ENCODE data around the gene CRYL1. TPM values are rescaled to one million over a fixed set of nuclear protein-coding genes. Genes with fewer than 3 reads are reported as not detected.

Gene CRYL1
- total RNA-seq, 1 experiment from 2014 or later = 3.7 TPM

DNA sequence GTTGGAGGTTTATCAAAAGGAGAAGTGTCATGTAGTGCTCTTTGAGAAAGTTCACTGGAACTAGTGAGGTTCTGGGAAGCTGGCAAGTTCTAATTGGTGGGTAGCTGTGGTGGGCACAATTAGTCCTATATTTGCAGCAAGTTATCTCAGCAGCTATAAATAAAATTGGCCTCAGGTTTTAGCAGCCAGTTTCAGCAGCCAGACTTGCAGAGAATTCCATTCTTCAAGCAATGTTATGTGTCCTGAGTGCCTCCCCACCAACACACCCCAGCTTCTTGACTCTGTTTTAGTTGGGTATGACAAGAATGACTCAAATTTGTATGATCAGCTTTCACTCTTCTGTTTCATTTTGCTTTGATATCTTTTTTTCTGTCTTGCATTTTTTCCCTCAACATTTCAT, 46.0 kb upstream of the CRYL1 start:
- no peak overlapping the region for H3K9ac ChIP-seq (ENCODE audit: extremely low read depth, insufficient read length, low read length)
- no peak overlapping the region for H2AK5ac ChIP-seq (ENCODE audit: insufficient read length, low read length)
- no peak overlapping the region for H2BK120ac ChIP-seq (ENCODE audit: low read depth, low read length, poor library complexity, severe bottlenecking)
- no peaks in the 10 kb centered on the region for H3K4me1 ChIP-seq (ENCODE audit: insufficient read depth, low read length)
- DNase-seq = no peak
- H3K9me3 Mint-ChIP-seq = peaks cover 0 to 5% of the 10 kb centered on the region in 2 experiments; a peak in 2 of 5 replicates
- peaks cover 3 to 15% (median 5%) of the 10 kb centered on the region in 3 experiments; a peak in 6 of 7 replicates for H3K36me3 Mint-ChIP-seq (ENCODE audit: insufficient read depth in 1 of 3, low read depth in 3 of 3)
- H3K79me1 ChIP-seq (ENCODE audit: insufficient read depth, low read depth, low read length, poor library complexity, severe bottlenecking) = no peaks in the 10 kb centered on the region
- H3K9me3 ChIP-seq (ENCODE audit: control insufficient read depth, low read depth, low read length) = no peaks in the 10 kb centered on the region
- H3T11ph ChIP-seq (ENCODE audit: low read length) = no peak overlapping the region
- H3K23me2 ChIP-seq (ENCODE audit: insufficient read length, low read depth, low read length, poor library complexity, severe bottlenecking) = peaks cover 6% of the 10 kb centered on the region
- H2BK20ac ChIP-seq (ENCODE audit: low read depth, low read length, poor library complexity, severe bottlenecking) = no peak overlapping the region
- no peak overlapping the region for H2BK15ac ChIP-seq (ENCODE audit: low read depth, low read length)
- no peak overlapping the region for H3K4me2 ChIP-seq (ENCODE audit: insufficient read depth, insufficient read length, low read length)
- no peak overlapping the region for H3K56ac ChIP-seq (ENCODE audit: insufficient read length, low read depth, low read length)
- H2AFZ ChIP-seq (ENCODE audit: low read length) = no peak overlapping the region
- TF ChIP-seq, protein P1, sequence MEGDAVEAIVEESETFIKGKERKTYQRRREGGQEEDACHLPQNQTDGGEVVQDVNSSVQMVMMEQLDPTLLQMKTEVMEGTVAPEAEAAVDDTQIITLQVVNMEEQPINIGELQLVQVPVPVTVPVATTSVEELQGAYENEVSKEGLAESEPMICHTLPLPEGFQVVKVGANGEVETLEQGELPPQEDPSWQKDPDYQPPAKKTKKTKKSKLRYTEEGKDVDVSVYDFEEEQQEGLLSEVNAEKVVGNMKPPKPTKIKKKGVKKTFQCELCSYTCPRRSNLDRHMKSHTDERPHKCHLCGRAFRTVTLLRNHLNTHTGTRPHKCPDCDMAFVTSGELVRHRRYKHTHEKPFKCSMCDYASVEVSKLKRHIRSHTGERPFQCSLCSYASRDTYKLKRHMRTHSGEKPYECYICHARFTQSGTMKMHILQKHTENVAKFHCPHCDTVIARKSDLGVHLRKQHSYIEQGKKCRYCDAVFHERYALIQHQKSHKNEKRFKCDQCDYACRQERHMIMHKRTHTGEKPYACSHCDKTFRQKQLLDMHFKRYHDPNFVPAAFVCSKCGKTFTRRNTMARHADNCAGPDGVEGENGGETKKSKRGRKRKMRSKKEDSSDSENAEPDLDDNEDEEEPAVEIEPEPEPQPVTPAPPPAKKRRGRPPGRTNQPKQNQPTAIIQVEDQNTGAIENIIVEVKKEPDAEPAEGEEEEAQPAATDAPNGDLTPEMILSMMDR (conservative IDR thresholded peaks at IDR 0.05) = no peak
- no peak overlapping the region for H3K23ac ChIP-seq (ENCODE audit: insufficient read length, low read depth, low read length)
- no peaks in the 10 kb centered on the region for H3K27me3 Mint-ChIP-seq (ENCODE audit: low read depth)
- no peak overlapping the region for H3K14ac ChIP-seq (ENCODE audit: insufficient read depth, low read length)
- no peak overlapping the region for H3K4me3 Mint-ChIP-seq
- no peak overlapping the region for H4K91ac ChIP-seq (ENCODE audit: insufficient read length, low read depth, low read length)
- no peak overlapping the region for H3K4ac ChIP-seq (ENCODE audit: low read depth, low read length)
- no peaks in the 10 kb centered on the region for H4K20me1 ChIP-seq (ENCODE audit: control insufficient read depth, insufficient read depth, insufficient read length)
- H2BK12ac ChIP-seq (ENCODE audit: insufficient read length, low read depth, low read length) = no peak overlapping the region
- no peak overlapping the region for H4K8ac ChIP-seq (replicated peaks; ENCODE audit: insufficient read length, low read depth, low read length)
- no peak overlapping the region for H2BK5ac ChIP-seq (ENCODE audit: insufficient read length, low read length)
- H3K27ac ChIP-seq (ENCODE audit: insufficient read length, low read depth, low read length) = no peak overlapping the region
- H3K27ac Mint-ChIP-seq = no peak overlapping the region
- no peaks in the 10 kb centered on the region for H3K79me2 ChIP-seq (ENCODE audit: insufficient read depth, low read length)
- no peak overlapping the region for H4K5ac ChIP-seq (ENCODE audit: insufficient read length, low read depth, low read length)
- peaks cover 5 to 9% of the 10 kb centered on the region in 2 experiments for H3K4me1 Mint-ChIP-seq
- H3K18ac ChIP-seq (ENCODE audit: insufficient read length, low read depth, low read length) = no peak overlapping the region
- no peaks in the 10 kb centered on the region for H3K27me3 ChIP-seq (ENCODE audit: insufficient read depth, low read length)
